Measurements from ENCODE around the gene ATP10A.

DNA sequence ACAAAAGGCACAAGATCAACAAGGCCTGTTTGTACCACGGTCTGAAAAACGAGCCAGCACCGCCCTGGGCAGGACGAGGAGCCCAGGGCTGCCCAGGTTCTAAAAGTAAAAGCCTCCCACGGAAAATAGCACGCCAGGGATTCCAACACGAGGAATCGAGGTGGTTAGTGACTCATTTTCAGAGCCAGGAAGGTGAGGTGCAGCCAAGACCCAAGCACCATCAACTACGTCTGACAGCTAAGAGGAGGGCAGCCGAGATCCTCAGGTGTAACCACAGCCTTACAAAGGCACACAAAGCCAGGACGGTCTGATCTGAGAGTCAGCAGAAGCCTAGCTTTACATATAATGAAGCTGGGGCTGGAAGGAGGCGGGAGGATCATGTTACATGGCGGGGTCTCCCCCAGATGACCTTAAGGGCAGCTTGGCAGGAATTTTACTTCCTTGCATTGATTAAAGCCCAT, 52.5 kb downstream of the ATP10A start:
- TF ChIP-seq, protein P1, sequence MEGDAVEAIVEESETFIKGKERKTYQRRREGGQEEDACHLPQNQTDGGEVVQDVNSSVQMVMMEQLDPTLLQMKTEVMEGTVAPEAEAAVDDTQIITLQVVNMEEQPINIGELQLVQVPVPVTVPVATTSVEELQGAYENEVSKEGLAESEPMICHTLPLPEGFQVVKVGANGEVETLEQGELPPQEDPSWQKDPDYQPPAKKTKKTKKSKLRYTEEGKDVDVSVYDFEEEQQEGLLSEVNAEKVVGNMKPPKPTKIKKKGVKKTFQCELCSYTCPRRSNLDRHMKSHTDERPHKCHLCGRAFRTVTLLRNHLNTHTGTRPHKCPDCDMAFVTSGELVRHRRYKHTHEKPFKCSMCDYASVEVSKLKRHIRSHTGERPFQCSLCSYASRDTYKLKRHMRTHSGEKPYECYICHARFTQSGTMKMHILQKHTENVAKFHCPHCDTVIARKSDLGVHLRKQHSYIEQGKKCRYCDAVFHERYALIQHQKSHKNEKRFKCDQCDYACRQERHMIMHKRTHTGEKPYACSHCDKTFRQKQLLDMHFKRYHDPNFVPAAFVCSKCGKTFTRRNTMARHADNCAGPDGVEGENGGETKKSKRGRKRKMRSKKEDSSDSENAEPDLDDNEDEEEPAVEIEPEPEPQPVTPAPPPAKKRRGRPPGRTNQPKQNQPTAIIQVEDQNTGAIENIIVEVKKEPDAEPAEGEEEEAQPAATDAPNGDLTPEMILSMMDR (optimal IDR thresholded peaks at IDR 0.05 in 1 of 3, IDR thresholded peaks at IDR 0.05 in 1 of 3, conservative IDR thresholded peaks at IDR 0.05 in 1 of 3; ENCODE audit: extremely low read depth in 1 of 3, insufficient read depth in 2 of 3, low read length in 3 of 3) = no peak
- TF ChIP-seq EZH2 (IDR thresholded peaks at IDR 0.05; ENCODE audit: low read length) = no peak
